ENCODE data around the gene ARHGAP6.
A peak's percentile ranks its signal among the peaks of the same experiment; 100 is the strongest.
"Not testable (repeated sequence)": the region's sequence is repeated elsewhere in the genome, so short reads cannot be mapped to it uniquely, and the experiment has no call there.

Gene ARHGAP6

GRCh38 chrX:11130136-11130535 is 535.6 kb downstream of the ARHGAP6 start:
- no peak for DNase-seq

GRCh38 chrX:11129534-11130105 is 536.1 kb downstream of the ARHGAP6 start:
- DNase-seq: no peak

GRCh38 chrX:11125060-11125459 is 540.7 kb downstream of the ARHGAP6 start:
- no peak for DNase-seq

DNA sequence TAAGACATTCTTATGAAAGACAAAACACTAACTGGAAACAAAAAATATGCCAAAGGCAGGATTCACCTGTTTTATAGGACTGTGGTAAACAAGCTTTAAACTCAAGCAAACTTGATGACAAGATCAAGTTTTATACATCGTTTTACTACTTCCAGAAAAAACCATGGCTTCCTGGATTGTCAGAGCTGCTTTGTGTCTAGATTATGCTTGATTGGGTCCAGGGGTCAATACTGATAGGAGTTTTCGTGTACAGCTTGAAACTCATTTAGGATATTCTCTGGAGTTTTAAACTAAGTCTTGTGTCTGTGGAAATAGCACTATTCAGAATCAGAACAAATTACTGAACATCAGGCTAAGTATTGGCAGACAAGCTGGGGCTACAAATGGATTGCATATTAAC is 541.6 kb downstream of the ARHGAP6 start:
- no peak for DNase-seq

- not testable (repeated sequence) for DNase-seq
Observed at GRCh38 chrX:11123087-11123486, 542.6 kb downstream of the ARHGAP6 start.

GRCh38 chrX:11119313-11119943 is 546.3 kb downstream of the ARHGAP6 start:
- no peak for DNase-seq

GRCh38 chrX:11117745-11118144 is 548.0 kb downstream of the ARHGAP6 start:
- DNase-seq: no peak

GRCh38 chrX:11113731-11114130 is 552.0 kb downstream of the ARHGAP6 start:
- no peak for DNase-seq

- peak in 1 of 6 experiments; percentile 2 for DNase-seq
Observed at GRCh38 chrX:11111947-11112346, 553.8 kb downstream of the ARHGAP6 start.

DNA sequence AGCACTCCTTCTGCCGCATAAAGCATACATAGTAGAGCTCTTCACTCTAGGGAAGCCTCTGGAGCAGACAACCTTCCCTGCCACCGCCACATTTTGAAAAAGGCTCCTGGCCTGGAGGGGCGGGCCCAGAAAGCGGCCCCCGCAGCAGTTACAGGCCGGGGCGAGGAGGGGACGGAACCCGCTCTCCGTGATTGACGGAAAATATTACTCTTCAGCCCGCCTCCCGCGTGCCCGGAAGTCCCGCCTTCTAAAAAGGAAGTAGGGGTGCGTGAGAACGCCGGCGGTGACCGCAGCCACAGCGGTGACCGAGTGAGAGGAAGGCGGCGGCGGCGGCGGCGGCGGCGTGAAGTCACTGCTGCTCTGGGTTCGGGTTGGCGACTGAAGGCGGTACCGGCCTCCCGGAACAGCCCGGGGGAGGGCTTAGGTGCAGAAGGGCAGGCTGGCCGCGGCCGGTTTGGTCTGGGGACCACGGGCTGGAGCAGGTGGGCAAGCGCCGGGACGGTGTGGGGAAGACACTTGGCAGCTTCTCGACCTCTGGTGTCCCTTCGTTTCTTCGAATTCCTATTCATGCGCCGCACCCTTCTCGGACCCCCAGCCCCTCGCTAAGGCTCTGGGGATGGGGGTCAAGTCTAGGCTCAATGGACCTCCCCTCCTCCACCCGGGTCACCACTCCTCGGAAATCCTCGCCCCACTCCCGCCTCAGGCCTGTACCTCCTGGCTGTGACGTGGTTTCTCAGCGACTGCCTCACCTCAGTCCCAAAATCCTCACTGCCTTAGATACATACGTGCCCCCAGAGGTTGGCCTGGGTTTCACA is 554.5 kb downstream of the ARHGAP6 start, which contains the start of gene HCCS:
HCCS (plus strand) TSS at position 296 of the 815 bp plus-strand sequence. CDS start 729 bp downstream, outside the sequence.
- peak; percentile 66 to 82 (median 74) for DNase-seq

GRCh38 chrX:11109968-11110367 is 555.8 kb downstream of the ARHGAP6 start:
- no peak for DNase-seq

GRCh38 chrX:11108253-11108941 is 557.3 kb downstream of the ARHGAP6 start:
- no peak for DNase-seq

DNA sequence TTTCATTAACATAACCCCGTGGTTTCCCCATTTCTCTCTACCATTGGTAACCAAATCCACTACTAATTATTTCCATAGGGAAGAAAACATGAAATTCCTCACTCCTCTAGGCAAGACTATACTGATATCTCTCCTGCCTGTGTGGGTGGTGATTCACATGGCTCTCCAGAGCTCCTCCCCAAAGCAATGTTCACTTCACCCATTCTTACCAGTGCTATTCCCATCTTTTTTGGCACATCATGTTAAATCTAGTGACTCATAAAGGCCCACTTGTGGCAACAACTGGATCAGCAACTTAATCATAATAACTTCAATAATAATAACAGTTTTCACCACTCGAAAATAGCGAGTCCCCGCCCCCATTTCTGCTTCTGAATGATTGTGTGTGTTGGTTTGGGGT is 560.6 kb downstream of the ARHGAP6 start:
- DNase-seq: no peak

- no peak for DNase-seq
Observed at GRCh38 chrX:11103751-11104150, 562.0 kb downstream of the ARHGAP6 start.

GRCh38 chrX:11103006-11103405 is 562.7 kb downstream of the ARHGAP6 start:
- DNase-seq: no peak

GRCh38 chrX:11100281-11101035 is 565.3 kb downstream of the ARHGAP6 start:
- DNase-seq: no peak

DNA sequence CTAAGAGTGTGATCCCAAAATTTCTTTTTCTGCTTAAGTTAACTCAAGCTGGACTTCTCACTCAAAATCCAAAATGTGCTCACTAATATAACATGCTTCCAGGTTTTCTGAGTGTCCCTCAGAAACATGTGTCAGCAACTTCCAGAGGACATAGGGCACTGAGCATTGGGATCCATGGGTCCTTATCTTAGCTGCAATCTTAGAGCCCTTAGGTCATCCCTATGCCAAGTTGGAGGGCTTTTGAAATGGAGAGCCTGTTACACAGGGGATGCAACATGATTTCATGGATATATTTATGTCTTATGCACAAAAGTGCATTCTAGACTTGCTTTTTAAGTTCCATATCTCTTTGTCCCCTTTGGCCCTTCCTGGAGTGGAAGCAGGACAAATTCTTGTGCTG is 566.3 kb downstream of the ARHGAP6 start:
- no peak for DNase-seq

DNA sequence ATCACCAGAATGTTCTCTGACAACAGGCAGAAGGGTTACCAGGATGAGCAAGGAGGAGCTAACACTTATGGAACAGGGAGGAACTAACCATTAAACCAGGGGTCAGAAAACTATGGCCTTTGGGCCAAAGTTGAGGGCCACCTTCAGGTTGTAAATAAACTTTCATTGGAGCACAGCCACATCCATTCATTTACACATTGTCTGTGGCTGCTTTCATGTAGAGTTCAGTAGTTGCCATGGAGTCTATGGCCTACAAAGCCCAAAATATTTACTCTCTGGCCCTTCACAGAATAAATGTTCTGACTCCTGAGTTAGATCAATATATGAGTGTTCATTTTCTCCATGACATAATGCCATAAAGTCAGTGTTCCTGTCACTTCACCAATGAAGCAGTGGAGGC is 567.8 kb downstream of the ARHGAP6 start:
- no peak for DNase-seq

- DNase-seq: no peak
Observed at GRCh38 chrX:11089802-11090201, 575.9 kb downstream of the ARHGAP6 start.
